ENCODE measurements around the gene SGCD.

The SGCD gene

DNA sequence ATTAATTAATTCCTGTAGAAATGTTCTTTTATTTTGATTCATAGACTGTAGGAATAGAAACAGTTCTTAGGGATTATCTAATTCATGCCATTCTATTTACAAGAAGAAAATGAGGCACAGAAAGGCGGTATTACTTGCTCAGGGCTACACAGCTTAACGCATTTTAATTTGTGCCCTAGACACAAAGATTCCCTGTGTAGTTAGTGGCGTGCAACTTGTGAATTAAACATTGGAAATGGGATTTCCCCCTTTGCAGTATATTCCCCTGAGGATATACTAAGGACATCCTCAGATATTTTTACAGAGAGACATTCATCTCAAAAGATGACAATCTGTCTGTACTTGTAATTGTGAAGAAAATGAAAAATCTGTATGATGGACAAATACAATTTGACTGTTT is 108.1 kb downstream of the SGCD start:
- Histone ChIP-seq H3K4me3 (ENCODE audit: insufficient read depth, low read depth, low read length, poor library complexity, severe bottlenecking) (no peak overlapping the region), H3K36me3 (ENCODE audit: control insufficient read depth, insufficient read depth, low read length) (no peaks in the 10 kb centered on the region), H3K27ac (ENCODE audit: insufficient read depth, low read length, poor library complexity, severe bottlenecking) (no peak overlapping the region), H3K9me3 (ENCODE audit: control insufficient read depth, low read length) (no peaks in the 10 kb centered on the region), H3K4me1 (ENCODE audit: control insufficient read depth, insufficient read depth, low read length, poor library complexity, severe bottlenecking) (no peaks in the 10 kb centered on the region), H3K27me3 (replicated peaks; ENCODE audit: control insufficient read depth, insufficient read depth, low read length, poor library complexity, severe bottlenecking) (no peaks in the 10 kb centered on the region)
- DNase-seq: no peak

DNA sequence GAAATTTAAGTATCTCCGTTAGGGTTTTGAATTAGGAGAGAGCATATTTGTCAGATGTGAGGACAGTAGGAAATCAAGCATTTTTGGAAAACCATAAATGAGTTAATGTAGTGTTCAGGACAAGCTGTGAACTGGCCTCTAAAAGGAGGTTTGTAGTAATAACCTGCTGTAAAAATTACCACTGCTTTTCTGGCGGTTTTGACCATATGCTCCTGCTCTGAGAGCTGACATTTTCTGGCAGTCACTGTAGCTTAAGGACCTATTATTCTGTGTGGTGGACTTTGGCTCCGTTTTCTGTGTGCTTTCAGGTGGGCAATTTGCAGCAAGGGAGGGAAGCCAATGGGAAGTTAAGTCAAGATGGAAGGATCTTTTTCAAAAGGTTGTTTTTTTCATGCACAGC is 111.1 kb downstream of the SGCD start:
- H3K36me3 ChIP-seq (ENCODE audit: control insufficient read depth, insufficient read depth, low read length): no peaks in the 10 kb centered on the region
- no peak for DNase-seq
- H3K27ac ChIP-seq (ENCODE audit: insufficient read depth, low read length, poor library complexity, severe bottlenecking): no peak overlapping the region
- H3K27me3 ChIP-seq (replicated peaks; ENCODE audit: control insufficient read depth, insufficient read depth, low read length, poor library complexity, severe bottlenecking): no peaks in the 10 kb centered on the region
- no peaks in the 10 kb centered on the region for H3K9me3 ChIP-seq (ENCODE audit: control insufficient read depth, low read length)
- H3K4me1 ChIP-seq (ENCODE audit: control insufficient read depth, insufficient read depth, low read length, poor library complexity, severe bottlenecking): no peaks in the 10 kb centered on the region
- no peak overlapping the region for H3K4me3 ChIP-seq (ENCODE audit: insufficient read depth, low read depth, low read length, poor library complexity, severe bottlenecking)

DNA sequence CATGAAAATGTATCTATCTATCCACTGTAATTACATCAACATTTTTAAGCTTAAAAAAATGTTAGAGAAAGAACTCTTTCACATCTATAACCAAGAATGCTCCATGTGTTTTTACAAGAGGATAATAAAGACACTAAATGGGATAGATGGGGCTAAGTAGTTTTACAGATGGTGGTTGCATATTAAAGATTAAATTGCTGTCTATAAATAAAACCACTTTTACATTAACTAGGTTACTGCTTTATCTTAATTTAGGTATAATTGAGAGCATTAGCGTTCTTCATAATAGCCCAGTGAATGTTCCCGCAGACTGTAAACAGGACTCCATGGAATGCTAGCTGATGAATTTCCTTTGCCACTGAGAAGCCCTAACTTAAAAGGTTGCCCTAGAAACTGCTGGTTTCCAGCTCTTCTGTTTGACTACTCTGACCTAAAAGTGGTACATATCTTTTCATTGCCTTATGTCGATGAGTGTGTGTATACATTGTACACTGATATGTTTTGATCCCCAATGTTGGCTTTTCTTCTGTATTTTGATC is 117.9 kb downstream of the SGCD start:
- H3K9me3 ChIP-seq (ENCODE audit: control insufficient read depth, low read length): no peaks in the 10 kb centered on the region

DNA sequence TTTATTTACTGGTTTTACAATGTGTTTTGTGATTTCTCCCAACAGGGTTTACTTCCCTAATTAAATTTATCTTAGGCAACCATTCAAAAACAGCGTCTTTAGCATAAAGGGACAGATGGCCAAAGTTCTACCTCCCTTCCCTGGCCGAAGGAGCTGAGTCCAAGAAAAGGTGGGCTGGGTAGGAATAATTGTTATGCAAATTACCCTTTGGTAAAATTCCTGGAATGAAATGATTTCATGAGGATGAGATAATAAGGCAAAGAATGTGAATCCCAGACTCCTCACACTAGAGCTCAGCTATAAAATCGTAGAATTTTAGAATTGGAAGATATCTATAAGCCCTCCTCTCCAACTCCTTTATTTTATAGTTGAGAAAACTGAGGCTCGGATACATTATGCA is 119.6 kb downstream of the SGCD start:
- Histone ChIP-seq H3K9me3 (ENCODE audit: control insufficient read depth, low read length) (no peaks in the 10 kb centered on the region), H3K4me1 (ENCODE audit: control insufficient read depth, insufficient read depth, low read length, poor library complexity, severe bottlenecking) (no peaks in the 10 kb centered on the region), H3K27ac (ENCODE audit: insufficient read depth, low read length, poor library complexity, severe bottlenecking) (no peak overlapping the region), H3K27me3 (replicated peaks; ENCODE audit: control insufficient read depth, insufficient read depth, low read length, poor library complexity, severe bottlenecking) (peaks cover 8% of the 10 kb centered on the region), H3K36me3 (ENCODE audit: control insufficient read depth, insufficient read depth, low read length) (no peaks in the 10 kb centered on the region), H3K4me3 (ENCODE audit: insufficient read depth, low read depth, low read length, poor library complexity, severe bottlenecking) (no peak overlapping the region)
- no peak for DNase-seq

More for the DNA sequence above, 117.9 kb downstream of the SGCD start:
- Histone ChIP-seq H3K27ac (ENCODE audit: insufficient read depth, low read length, poor library complexity, severe bottlenecking) (no peak overlapping the region), H3K4me3 (ENCODE audit: insufficient read depth, low read depth, low read length, poor library complexity, severe bottlenecking) (no peak overlapping the region), H3K36me3 (ENCODE audit: control insufficient read depth, insufficient read depth, low read length) (no peaks in the 10 kb centered on the region), H3K4me1 (ENCODE audit: control insufficient read depth, insufficient read depth, low read length, poor library complexity, severe bottlenecking) (no peaks in the 10 kb centered on the region), H3K27me3 (replicated peaks; ENCODE audit: control insufficient read depth, insufficient read depth, low read length, poor library complexity, severe bottlenecking) (peaks cover 8% of the 10 kb centered on the region)
- DNase-seq: no peak

DNA sequence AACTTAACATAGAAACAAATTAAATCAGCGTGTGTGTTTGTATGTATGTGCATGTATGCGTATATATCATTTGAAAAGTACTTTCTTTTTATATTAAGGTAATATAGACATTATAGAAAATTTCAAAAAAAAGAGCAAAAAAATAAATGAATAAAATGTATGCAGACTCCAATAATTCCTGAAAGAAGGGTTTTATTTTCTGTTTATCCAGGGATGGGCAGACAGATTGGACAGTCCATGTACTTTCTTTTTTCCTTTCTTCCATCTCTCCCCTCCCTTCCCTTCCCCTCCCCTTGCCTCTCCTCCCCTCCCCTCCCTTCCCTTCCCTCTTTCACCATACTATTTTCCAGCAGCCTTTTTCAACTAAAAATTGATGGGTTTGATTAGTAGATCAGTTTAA is 123.8 kb downstream of the SGCD start:
- Histone ChIP-seq H3K4me1 (ENCODE audit: control insufficient read depth, insufficient read depth, low read length, poor library complexity, severe bottlenecking) (no peaks in the 10 kb centered on the region), H3K4me3 (ENCODE audit: insufficient read depth, low read depth, low read length, poor library complexity, severe bottlenecking) (no peak overlapping the region), H3K36me3 (ENCODE audit: control insufficient read depth, insufficient read depth, low read length) (no peaks in the 10 kb centered on the region), H3K9me3 (ENCODE audit: control insufficient read depth, low read length) (no peaks in the 10 kb centered on the region), H3K27ac (ENCODE audit: insufficient read depth, low read length, poor library complexity, severe bottlenecking) (no peak overlapping the region), H3K27me3 (replicated peaks; ENCODE audit: control insufficient read depth, insufficient read depth, low read length, poor library complexity, severe bottlenecking) (peaks cover 4% of the 10 kb centered on the region)
- DNase-seq: no peak

DNA sequence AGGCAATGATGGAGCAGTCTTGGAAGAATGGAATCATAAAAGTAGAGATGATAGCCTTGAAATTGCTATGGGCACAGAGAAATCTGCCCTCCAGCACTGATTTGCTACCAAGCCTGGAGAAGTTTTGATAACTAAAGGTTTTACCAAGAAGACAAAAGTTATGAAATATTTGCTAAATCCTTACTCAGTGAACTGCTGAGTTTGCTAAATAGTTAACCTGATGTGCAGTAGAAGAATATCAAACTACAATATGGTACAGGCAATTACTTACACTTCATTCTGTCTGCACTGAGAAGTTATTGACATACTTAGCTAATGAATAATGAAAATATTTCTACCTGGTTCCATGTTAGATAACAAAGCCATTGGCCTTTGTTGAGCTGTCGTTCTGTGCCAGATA is 124.5 kb downstream of the SGCD start:
- Histone ChIP-seq H3K27ac (ENCODE audit: insufficient read depth, low read length, poor library complexity, severe bottlenecking) (no peak overlapping the region), H3K27me3 (replicated peaks; ENCODE audit: control insufficient read depth, insufficient read depth, low read length, poor library complexity, severe bottlenecking) (no peaks in the 10 kb centered on the region), H3K4me3 (ENCODE audit: insufficient read depth, low read depth, low read length, poor library complexity, severe bottlenecking) (no peak overlapping the region), H3K36me3 (ENCODE audit: control insufficient read depth, insufficient read depth, low read length) (no peaks in the 10 kb centered on the region), H3K9me3 (ENCODE audit: control insufficient read depth, low read length) (no peaks in the 10 kb centered on the region), H3K4me1 (ENCODE audit: control insufficient read depth, insufficient read depth, low read length, poor library complexity, severe bottlenecking) (no peaks in the 10 kb centered on the region)
- no peak for DNase-seq

DNA sequence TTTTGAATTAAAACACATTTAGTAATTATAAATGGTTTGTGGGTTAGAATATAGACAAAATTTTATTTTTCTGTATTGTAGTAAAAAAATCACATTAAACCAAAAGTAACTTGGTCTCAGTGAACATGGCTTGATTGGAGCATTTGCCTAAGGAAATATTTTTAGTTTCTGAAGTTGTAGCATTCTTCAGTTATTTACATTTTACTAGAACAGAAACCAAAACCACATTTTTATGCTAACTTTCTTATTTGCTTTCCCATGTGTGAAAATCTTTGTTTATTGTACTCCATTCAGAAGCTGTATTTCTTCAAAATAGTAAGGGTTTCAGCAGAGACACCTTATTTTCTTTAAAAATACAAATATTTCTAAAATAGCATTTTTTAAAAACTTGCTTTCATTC is 129.9 kb downstream of the SGCD start:
- H3K4me1 ChIP-seq (ENCODE audit: control insufficient read depth, insufficient read depth, low read length, poor library complexity, severe bottlenecking): no peaks in the 10 kb centered on the region
- no peak overlapping the region for H3K27ac ChIP-seq (ENCODE audit: insufficient read depth, low read length, poor library complexity, severe bottlenecking)
- H3K9me3 ChIP-seq (ENCODE audit: control insufficient read depth, low read length): no peaks in the 10 kb centered on the region
- H3K36me3 ChIP-seq (ENCODE audit: control insufficient read depth, insufficient read depth, low read length): no peaks in the 10 kb centered on the region
- no peak overlapping the region for H3K4me3 ChIP-seq (ENCODE audit: insufficient read depth, low read depth, low read length, poor library complexity, severe bottlenecking)
- no peak for DNase-seq
- no peaks in the 10 kb centered on the region for H3K27me3 ChIP-seq (replicated peaks; ENCODE audit: control insufficient read depth, insufficient read depth, low read length, poor library complexity, severe bottlenecking)

DNA sequence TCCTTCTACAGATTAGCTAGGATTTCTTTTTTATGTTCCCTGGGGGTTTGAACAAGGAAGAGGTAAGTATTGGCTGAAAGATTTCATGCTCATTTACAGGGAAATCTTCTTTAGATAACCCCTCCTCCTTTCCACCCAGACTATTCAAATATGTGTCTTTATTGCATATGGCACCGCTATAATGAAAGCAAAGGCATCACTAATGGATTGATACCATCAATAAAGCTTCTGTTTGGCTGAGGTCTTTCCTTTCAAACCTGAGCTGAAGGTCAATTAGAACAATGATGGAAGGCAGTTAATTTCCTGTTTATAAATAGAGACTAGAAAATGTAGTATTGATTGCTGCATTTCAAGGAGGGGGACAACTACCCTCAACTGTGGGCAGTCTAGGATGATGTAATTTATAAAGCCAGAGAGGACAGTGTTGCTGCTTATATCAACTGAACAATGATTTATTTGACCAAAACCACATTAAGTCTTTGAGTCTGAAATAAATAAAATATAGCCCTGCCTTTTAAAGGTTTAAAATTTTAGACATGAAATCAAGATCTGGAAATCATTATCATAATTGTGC is 132.9 kb downstream of the SGCD start:
- no peak overlapping the region for H3K27ac ChIP-seq (ENCODE audit: insufficient read depth, low read length, poor library complexity, severe bottlenecking)
- no peak for DNase-seq
- H3K9me3 ChIP-seq (ENCODE audit: control insufficient read depth, low read length): no peaks in the 10 kb centered on the region

DNA sequence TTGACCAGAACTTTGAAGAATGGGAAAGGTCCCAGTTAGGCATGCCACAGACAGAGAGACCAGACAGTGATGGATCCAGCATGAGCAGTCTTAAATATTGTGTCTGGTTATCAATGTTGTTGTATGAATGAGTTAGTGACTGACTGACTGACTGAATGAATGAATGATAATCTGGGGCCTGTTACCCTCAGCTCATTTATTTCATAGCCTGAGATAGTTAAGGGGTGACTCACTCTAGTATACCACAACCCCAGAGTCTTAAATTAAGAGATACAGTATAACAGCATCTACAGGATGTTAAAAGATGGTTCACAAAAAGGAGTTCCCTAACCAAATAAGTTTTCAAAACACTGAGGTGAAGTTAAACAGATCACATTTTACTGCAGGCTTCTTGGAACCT is 133.5 kb downstream of the SGCD start:
- DNase-seq: no peak
- Histone ChIP-seq H3K27me3 (replicated peaks; ENCODE audit: control insufficient read depth, insufficient read depth, low read length, poor library complexity, severe bottlenecking) (no peaks in the 10 kb centered on the region), H3K27ac (ENCODE audit: insufficient read depth, low read length, poor library complexity, severe bottlenecking) (no peak overlapping the region), H3K4me3 (ENCODE audit: insufficient read depth, low read depth, low read length, poor library complexity, severe bottlenecking) (no peak overlapping the region), H3K4me1 (ENCODE audit: control insufficient read depth, insufficient read depth, low read length, poor library complexity, severe bottlenecking) (no peaks in the 10 kb centered on the region), H3K9me3 (ENCODE audit: control insufficient read depth, low read length) (no peaks in the 10 kb centered on the region), H3K36me3 (ENCODE audit: control insufficient read depth, insufficient read depth, low read length) (no peaks in the 10 kb centered on the region)

More for the DNA sequence above, 132.9 kb downstream of the SGCD start:
- no peaks in the 10 kb centered on the region for H3K36me3 ChIP-seq (ENCODE audit: control insufficient read depth, insufficient read depth, low read length)
- H3K4me3 ChIP-seq (ENCODE audit: insufficient read depth, low read depth, low read length, poor library complexity, severe bottlenecking): no peak overlapping the region
- H3K27me3 ChIP-seq (replicated peaks; ENCODE audit: control insufficient read depth, insufficient read depth, low read length, poor library complexity, severe bottlenecking): no peaks in the 10 kb centered on the region
- H3K4me1 ChIP-seq (ENCODE audit: control insufficient read depth, insufficient read depth, low read length, poor library complexity, severe bottlenecking): no peaks in the 10 kb centered on the region

DNA sequence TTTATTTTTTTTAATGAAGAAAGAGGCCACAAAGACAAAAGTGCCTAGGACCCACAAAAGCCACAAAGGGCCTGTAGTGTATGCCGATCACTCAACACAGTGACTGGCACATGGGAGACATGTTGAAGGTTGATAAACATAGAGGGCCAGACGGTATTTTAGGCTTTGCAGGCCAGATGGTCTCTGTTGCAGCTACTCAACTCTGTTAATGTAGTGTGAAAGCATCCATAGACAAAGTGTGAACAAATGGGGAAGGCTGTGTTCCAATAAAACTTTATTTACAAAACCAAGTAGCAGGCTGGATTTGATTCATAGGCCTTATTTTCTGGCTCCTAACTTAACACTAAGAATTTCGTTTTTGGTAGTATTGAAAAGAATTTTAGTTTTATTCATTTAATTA is 139.9 kb downstream of the SGCD start:
- no peaks in the 10 kb centered on the region for H3K4me1 ChIP-seq (ENCODE audit: control insufficient read depth, insufficient read depth, low read length, poor library complexity, severe bottlenecking)
- no peak overlapping the region for H3K4me3 ChIP-seq (ENCODE audit: insufficient read depth, low read depth, low read length, poor library complexity, severe bottlenecking)
- no peak overlapping the region for H3K27ac ChIP-seq (ENCODE audit: insufficient read depth, low read length, poor library complexity, severe bottlenecking)
- DNase-seq: no peak
- H3K9me3 ChIP-seq (ENCODE audit: control insufficient read depth, low read length): no peaks in the 10 kb centered on the region
- H3K36me3 ChIP-seq (ENCODE audit: control insufficient read depth, insufficient read depth, low read length): no peaks in the 10 kb centered on the region
- H3K27me3 ChIP-seq (replicated peaks; ENCODE audit: control insufficient read depth, insufficient read depth, low read length, poor library complexity, severe bottlenecking): no peaks in the 10 kb centered on the region
